GM12801 (cell line): Measurements from ENCODE around the gene TNS3.

ENCODE experiments used
- CTCF ChIP-seq: IDR thresholded peaks from one replicate; pipeline ENCODE4 v1.5.1; 2011; ENCODE audit warnings: control low read depth; ENCODE audit not compliant: insufficient read length; ENCODE audit errors: extremely low read depth

TNS3 gene

DNA sequence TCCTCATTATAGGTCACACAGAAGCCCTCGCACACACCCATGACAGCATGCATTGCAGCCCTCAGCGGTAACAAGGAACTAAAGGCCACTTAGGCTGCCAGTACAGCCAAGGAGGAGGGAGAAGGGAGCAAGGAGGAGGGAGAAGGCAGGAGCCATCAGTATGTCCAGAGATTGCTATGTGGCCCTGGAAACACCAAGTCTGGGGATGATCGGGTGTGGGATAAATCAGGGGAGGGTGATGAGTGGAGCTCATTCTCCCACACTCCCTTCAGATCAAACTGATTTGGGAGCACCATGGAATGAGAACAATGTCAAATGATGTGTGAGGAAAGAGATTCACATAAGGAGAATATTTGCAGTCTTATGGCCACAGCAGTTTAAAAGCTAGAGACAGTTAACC, 350.9 kb downstream of the TNS3 start:
- no peak for TF ChIP-seq CTCF

- TF ChIP-seq CTCF, result no peak
Measured at GRCh38 chr7:47228386-47229014, 353.4 kb downstream of the TNS3 start.

DNA sequence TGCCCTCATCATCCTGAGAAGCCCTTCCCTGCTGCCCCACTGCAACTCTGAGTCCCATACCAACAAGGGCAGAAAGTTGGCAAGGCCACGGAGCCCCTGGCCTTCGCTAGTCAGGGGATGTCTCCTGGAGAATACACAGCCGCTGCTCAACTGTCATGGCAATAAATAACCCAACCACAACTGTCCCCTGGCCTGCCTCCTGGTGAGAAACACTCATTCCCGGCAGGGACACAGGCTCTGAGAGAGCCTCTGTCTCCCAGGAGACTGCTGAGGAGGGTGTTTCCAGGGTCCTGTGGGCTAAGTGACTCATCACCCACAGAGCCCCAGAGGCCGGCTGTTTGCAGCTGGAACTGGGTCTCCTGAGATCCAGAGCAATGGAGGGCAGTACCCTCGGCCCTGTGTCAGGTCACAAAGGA, 354.1 kb downstream of the TNS3 start:
- no peak for TF ChIP-seq CTCF

DNA sequence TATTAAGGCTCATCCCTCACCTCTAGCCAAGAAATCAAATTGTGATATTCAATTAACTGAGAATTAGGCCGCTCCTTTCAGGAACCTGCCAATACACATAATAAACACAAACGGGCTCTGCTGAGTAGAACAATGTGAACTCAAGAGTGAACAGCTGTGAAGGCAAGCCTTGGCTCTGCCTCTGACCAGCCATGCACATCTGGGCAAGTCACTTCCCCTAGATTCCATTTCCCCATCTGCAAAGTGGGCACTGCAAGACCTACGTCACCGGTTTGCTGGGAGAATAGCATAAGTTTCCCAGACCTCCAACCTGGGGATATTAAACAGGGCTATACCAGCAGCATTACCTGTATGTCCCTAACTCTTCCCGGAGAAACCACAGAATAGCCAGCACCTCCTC, 355.2 kb downstream of the TNS3 start:
- TF ChIP-seq CTCF, result no peak

DNA sequence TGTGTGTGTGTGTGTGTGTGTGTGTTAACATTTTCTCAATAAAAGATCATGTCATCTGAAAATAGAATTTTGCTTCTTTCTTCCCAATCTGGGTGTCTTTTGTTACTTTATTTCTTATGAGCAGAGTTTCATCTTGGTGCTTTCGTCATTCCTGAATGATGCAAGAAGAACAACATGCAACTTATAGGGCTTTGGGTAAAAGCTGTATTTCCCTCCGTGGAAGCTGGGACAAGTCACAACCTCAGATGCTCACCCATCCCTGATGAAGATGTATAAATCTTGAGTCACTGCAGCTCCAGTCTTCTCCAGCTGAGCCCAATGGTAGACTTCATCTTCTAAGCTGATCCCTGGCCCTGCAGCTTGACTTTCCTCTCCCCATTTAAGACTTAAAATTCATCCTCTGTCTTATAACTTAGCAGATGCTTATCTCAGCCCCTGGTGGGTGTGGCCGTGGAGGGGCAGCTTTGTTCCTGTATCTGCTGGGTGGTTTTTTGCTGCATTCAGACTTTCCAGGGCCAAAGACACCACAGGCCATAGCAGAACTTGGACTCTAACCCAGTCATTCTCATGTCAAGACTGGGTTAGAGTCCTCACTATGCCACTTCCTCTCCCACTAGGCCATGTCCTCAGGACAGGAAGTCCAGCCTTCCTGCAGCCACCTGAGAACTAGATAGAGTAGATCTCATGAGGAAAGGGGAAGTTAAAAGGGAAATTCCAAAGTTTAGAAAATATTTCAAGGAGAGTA, 356.4 kb downstream of the TNS3 start:
- no peak for TF ChIP-seq CTCF
